Activated naive CD8-positive, alpha-beta T cell treated with anti-CD3 and anti-CD28 coated beads, Interleukin-2, amount 50 U/mL, for 16 hours (primary cell): ENCODE data around the gene SLC8A2.

Experiments
- DNase-seq: peaks from one replicate; pipeline ENCODE4 v3.0.0-alpha.2; 2020; ENCODE audit warnings: low read depth, low spot score

Gene SLC8A2

DNA sequence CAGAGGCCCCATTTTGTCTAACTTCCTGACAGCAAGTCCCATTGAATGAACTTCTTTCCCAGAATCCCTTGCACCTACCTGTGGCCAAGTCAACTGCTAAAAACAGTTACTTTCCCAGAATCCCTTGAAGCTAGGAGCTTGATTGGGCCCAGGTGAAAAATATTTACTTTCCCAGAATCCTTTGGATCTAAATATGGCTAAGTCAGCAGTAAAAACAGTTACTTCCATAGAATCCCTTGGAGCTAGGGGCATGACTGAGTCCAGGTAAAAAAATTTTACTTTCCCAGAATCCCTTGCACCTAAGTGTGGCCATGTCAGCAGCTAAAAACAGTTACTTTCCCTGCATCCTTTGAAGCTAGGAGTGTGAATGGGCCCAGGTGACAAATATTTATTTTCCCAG lies 39.2 kb downstream of the SLC8A2 start:
- no peak for DNase-seq

DNA sequence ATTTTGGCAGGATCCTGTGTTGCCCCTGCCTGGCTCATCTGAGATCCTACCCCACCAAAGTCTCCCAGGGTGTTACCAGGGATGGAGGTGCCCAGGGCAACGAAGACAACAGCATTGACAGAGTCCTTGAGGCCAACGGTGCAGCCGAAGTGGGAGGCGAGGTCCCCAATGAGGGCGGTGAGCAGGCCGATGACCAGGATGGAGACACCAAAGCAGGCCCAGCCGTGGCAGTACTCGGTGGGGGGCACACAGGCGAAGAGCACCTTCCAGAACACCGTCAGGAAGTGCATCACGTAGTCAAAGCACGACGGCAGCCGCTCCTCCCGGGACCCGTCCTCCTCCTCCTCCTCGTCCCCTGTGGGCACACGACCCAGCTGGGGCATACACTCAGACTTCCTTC lies 39.6 kb downstream of the SLC8A2 start:
- no peak for DNase-seq

DNA sequence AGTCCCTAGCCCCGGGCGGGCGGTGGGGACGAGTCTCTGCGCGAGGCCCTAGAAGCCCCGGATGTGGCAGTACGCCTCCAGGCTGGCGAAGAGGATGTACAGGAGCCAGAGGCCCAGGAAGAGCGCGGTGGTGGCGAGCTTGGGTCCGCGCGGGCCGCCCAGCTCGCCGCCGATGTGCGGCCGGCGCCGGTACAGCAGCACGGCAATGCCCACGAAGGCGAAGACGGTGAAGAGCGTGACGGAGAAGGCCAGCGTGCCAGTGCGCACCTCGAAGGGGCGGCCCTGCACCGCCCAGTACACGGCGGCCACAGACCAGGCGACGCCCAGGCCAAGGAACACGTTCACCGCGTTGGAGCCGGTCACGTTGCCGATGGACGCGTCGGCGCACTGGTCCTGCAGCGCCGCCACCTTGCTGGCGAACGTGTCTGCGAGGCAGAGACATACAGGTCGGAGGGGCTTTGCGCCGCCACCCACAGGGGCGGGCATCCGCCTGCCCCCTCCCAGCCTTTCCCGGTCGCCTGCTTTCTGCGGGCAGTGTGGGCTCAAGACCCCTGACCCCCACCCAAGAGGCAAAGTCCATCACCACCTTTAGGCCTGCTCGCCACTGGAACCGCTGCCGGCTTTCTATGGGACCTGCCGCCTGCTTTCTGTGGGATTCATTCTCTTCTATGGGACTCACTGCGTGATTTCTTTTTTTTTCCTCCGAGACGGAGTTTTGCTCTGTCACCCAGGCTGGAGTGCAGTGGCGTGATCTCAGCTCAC lies 41.5 kb downstream of the SLC8A2 start:
- no peak for DNase-seq

GRCh38 chr19:47429140-47429793 lies 42.4 kb downstream of the SLC8A2 start:
- DNase-seq: no peak

- DNase-seq: peak; percentile 74
These were observed 43.4 kb downstream of the SLC8A2 start for GRCh38 chr19:47428177-47428894.

- DNase-seq: peak; percentile 49
These were observed 44.2 kb downstream of the SLC8A2 start for GRCh38 chr19:47427241-47428176.

DNA sequence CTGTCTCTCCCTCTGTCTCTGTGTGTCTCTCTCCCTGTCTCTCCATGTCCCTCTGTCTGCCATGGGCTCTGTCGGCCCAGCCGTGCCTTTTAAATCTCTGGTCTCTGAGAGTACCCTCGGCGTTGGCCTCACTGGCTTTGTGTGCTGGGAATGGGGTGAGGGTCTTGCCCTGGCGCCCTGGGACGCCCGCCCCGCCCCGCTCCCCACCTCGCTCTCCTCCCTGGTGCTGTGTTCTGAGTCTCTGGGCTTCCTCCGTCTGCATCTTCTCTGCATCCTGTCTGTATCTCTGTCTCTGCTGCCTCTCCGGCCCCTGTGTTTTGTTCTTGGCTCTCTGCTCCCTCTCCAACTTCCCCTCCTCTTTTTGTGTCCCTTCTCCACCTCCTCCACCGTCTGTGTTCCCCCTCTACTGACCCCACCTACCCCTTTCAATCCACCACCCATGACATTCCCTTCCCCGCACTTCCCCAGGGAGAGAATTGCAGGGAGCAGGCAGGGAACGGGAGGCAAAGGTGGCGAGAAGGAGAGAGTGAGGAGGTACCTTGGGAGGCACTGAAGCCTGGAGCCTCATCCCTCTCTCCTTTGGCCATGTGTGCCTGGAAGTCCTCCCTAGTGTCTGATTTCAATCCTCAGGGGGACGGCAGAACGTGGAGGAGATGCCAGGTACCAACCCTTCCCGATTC lies 48.4 kb downstream of the SLC8A2 start:
- DNase-seq: no peak

GRCh38 chr19:47422417-47423163 lies 49.1 kb downstream of the SLC8A2 start:
- DNase-seq: no peak

DNA sequence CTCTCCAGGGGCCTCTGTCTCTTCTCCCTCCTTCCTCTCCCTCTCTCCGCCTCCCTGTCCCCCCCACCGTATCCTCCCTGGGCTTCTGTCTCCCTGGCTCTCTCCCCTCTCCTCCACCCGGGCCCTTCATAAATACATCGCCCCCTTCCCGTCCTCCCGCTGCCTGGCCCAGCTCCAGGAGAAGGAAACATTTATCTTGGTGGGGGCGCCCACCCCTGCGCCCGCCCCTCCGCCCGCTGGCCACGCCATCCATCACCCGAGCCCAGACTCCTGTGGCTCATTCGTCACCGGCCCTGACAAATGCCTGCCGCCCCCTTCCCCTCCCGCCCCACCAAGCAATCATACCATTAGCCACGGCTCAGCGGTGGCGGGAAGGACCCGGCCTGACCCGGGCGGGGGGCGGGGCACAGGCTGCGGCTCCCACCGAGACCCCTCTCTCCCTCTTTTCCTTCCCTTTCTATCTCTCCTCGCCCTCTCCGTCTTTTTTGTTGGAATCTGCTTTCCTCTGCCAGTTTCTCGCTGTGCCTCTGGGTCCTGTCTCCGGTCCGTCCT lies 49.8 kb downstream of the SLC8A2 start:
- DNase-seq: no peak

DNA sequence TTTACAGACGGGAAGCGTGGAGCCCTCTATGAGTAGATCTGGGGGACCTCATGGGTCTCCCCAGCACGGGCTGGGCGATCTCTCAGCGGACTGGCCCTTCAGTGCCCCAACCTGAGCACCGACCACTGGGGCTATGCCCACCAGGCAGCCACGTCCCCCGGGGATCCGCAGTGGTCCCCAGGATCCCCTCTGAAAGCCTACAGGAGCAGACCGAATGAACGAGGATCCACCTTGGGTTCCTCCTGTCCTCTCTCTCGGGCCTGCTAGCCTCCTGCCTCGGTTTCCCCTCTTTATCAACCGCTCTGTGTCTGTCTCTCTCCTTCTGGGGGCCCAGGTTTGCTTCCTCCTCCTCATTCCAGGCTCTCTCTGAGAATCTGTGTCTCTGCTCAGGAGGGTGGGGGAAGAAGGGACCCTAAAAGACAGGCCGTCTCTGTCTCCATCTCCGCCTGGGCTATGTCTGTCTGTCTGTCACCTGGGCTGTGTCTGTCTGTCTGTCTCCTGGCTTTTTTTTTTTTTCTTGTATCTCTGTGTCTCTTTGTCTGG lies 50.4 kb downstream of the SLC8A2 start:
- no peak for DNase-seq

DNA sequence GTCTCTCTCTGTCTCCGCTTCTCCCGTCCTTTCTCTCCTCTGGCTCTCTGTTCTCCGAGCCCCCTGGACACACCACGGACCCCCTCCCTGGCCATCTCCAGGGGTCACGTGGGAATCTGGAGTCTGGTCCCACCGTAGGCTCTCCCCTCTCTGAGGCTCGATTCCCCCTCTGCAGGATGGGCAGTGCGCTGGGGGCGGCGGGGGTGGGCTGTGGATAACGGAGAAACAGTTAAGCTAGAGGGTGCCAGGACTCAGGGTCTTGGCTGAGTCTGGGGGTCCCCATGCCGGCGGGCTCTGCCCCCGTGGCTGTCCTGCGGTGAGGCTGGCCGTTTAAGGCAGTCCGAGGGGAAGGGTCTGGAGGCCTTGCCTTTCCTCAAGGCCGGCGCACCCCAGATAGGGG lies 51.9 kb downstream of the SLC8A2 start:
- DNase-seq: no peak

DNA sequence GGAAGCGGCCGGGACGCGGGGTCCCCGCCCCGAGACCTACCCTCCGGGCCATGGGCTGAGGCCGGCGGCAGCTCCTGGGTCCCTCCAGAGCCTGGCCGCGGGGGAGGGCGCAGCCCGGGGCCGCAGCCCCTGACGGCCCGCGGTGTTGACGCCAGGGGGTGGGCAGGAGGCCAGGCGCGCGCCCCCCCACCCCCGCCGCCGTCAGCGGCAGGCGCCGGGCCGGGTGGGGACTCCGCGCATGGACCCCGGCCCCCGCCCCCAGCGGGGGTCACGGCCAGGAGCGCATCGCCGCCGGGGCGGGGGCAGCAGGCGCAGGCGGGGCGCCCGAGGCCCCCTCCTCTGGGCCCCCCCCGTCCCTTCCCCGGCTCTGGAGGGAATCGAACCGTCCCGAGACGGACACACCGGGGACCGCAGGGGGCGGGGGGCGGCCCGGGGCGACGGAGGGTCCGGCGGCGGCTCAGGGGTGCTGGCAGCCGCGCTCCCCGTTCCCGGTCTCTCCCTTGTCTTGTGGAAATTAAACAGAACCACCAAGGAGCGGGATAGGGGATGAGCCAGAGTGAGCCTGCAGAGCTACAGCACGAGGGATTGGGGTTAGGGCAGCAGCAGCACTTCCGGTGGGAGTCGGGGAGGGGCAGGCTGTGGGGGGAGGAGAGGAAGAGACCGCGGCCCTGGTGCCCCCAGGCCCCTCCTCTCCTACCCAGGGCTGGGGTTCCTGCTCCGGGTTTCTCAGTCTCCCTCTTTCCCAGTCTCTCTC lies 52.5 kb downstream of the SLC8A2 start, which contains the start of gene MEIS3:
MEIS3 (minus strand) TSS at position 498 of the 754 bp plus-strand sequence; CDS start at position 52, 446 bp downstream.
- no peak for DNase-seq

DNA sequence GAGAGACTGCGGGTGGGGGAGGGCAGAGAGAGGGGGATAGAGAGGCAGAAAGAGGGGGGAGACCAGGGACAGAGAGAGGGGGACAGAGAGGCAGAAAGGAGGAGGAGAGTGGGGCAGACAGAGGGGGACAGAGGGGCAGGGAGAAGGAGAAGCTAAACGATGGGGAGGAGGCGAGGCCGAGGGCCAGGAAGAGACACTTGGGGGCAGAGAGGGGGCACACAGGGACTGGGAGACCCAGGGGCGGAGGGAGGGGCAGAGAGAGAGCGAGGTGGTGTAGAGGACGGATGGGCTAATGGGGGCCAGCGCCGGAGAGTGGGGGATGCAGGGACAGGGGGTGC lies 53.0 kb downstream of the SLC8A2 start:
- no peak for DNase-seq

- no peak for DNase-seq
These were observed 53.7 kb downstream of the SLC8A2 start for GRCh38 chr19:47417746-47418691.

- no peak for DNase-seq
These were observed 54.5 kb downstream of the SLC8A2 start for GRCh38 chr19:47417107-47417745.

DNA sequence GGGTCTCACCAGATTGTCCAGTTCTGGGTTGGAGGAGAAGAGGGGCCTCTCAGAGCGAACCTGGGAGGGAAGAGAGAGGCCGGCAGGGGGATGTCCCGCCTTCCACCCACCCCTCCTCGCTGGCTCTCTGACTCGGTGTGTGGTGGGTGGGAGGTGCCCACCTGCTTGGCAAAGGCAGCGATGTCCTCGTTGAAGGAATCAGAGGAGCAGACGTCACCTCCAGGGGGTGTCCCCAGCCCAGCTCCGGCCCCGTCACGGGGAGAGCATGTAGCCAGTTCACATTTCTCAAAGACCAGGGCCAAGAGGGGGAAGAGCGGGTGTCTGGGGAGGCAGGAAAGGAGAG lies 55.1 kb downstream of the SLC8A2 start:
- DNase-seq: no peak

DNA sequence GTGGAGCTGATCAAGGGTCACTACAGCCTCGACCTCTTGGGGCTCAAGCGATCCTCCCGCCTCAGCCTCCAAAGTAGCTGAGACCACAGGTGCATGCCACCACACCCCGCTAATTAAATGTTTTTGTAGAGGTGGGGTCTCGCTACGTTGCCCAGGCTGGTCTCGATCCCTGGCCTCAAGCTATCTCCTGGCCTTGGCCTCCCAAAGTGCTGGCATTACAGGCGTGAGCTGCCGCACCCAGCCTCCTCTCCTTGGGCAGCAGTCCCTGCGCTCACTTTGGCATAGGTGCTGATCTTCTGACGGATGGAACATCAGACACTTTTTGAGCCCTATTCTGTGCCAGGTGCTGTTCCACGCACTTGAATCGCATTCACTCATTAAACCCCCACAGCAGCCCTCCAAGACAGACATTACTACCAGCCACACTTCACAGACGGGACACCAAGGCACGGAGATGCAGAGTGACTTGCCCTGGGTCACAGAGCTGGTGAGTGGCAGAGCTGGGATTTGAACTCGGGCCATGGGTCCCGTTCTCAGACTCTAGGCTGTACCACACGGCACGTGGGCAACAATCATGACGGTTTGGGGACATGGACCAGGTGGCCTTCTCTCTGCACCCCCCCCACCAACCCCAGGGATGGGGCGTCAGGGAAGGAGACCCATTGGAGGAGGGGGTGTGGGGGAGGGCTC lies 55.6 kb downstream of the SLC8A2 start:
- no peak for DNase-seq
